CD4-positive, alpha-beta T cell treated with Interleukin-2 at 100 ng/mL for 4 hours (primary cell): ENCODE results near the gene PPAN.

Source experiments
- DNase-seq: peaks from one replicate; pipeline ENCODE4 v3.0.0-alpha.2; 2020; ENCODE audit warnings: low spot score

PPAN gene

GRCh38 chr19:10113964-10114650, 7.9 kb downstream of the PPAN start:
- no peak for DNase-seq

- DNase-seq, result no peak
Observed at GRCh38 chr19:10114651-10115391, 8.7 kb downstream of the PPAN start.

GRCh38 chr19:10115392-10116084, 9.4 kb downstream of the PPAN start:
- DNase-seq, result no peak

GRCh38 chr19:10116085-10116865, 10.1 kb downstream of the PPAN start:
- no peak for DNase-seq

GRCh38 chr19:10116866-10117616, 10.9 kb downstream of the PPAN start:
- DNase-seq, result no peak

- no peak for DNase-seq
Observed at GRCh38 chr19:10118960-10119359, 12.8 kb downstream of the PPAN start.

- no peak for DNase-seq
Observed at GRCh38 chr19:10120538-10121189, 14.5 kb downstream of the PPAN start.

- no peak for DNase-seq
Observed at GRCh38 chr19:10122045-10122444, 15.9 kb downstream of the PPAN start.

- no peak for DNase-seq
Observed at GRCh38 chr19:10124429-10124828, 18.3 kb downstream of the PPAN start.

GRCh38 chr19:10126213-10126639, 20.1 kb downstream of the PPAN start:
- no peak for DNase-seq

- no peak for DNase-seq
Observed at GRCh38 chr19:10132905-10133304, 26.7 kb downstream of the PPAN start.

GRCh38 chr19:10133596-10133995, 27.4 kb downstream of the PPAN start:
- no peak for DNase-seq

GRCh38 chr19:10134040-10134439, 27.9 kb downstream of the PPAN start:
- no peak for DNase-seq

GRCh38 chr19:10135551-10136334, 29.6 kb downstream of the PPAN start:
- DNase-seq, result no peak

GRCh38 chr19:10136936-10137335, 30.8 kb downstream of the PPAN start:
- DNase-seq, result no peak

GRCh38 chr19:10137751-10138682, 31.9 kb downstream of the PPAN start:
- no peak for DNase-seq

- no peak for DNase-seq
Observed at GRCh38 chr19:10138879-10139795, 33.0 kb downstream of the PPAN start.

- no peak for DNase-seq
Observed at GRCh38 chr19:10139952-10140351, 33.8 kb downstream of the PPAN start.
